Pons (tissue), 1 donor: ENCODE results near the gene PROSER2.
A peak's percentile ranks its signal among the peaks of the same experiment; 100 is the strongest.

Experiments used
- DNase-seq: peaks from one replicate; pipeline ENCODE4 v3.0.0-alpha.2; 2016; ENCODE audit warnings: low spot score

PROSER2 gene

DNA sequence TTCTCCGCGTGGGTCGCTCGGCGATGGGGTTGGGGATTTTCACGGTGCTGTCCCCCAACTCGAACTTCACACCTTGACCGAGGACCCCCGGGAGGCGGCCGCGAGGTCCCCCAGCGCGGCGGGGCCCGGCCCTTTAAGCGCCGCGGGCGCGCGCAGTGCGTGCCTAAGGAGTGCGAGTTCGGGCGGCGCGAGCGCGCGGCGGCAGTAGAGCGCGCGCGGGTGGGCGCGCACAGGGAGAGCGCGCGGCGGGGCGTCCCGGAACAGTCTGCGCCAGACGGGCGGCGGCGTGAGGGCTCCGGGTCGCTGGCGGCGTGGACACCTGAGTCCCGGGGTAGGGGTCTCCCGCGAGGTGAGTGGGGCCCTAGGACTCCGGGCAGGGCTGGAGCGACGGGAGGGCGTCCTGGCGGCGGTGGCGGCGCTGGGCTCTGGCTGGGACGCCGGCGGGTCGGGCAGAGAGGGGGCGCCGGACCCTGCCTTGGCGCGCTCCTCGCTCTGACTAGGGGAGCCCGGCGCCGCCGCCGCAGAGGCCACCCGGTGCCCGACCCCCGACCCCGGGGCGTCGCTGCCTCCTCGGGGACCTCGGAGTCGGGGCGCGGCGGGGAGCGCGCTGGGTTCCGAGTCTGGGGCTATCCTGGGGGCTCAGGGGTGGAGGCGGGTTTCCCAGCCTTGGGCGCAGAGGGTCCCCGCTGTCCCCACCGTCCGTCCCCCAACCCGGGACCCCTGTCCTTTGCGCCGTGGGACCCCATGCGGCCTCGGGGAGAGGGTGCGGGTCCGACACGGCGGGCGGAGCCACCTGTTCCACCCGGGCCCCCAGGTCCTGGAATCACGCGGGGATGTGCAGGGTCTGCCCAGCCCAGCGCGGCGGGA, at the start of gene PROSER2:
TSS of gene PROSER2 (plus strand) at position 235 of the 867 bp plus-strand sequence. CDS start 28,722 bp downstream, outside the sequence.
- no peak for DNase-seq

DNA sequence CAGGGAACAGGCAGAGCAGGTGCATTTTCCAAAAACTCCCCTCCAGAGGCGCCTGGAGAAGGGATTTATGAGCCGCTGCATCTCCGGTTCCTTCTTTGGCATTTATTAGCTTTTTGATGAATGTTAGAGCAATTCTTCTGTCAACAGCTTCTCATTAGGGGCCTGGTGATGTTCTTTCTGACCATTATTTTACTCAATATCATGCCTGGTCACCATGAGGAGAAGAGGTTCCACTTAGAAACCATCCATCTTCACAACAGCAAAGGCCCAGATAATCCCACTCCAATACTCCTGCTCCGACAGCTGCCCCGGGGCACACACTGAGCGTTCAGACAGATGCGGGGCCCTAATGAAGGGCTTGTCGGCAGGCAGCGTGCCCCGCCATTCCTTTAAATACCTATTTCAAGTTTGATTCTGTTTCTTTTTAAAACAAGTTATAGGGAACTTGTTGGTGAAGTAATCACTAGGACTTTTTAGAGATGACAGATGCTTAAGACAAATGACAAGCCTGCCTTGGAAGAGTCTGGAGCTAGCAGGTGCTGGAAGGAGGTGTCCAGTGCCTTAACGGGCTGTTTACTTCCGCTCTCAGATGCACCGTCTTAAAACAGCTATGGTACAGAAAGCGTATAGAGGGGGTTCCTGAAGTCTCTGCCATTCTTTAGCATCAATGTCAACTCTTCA, 49.3 kb upstream of the PROSER2 start:
- no peak for DNase-seq

- no peak for DNase-seq
These were observed 47.7 kb upstream of the PROSER2 start for GRCh38 chr10:11775412-11775811.

- no peak for DNase-seq
These were observed 47.1 kb upstream of the PROSER2 start for GRCh38 chr10:11776080-11776479.

GRCh38 chr10:11781114-11781513, 42.0 kb upstream of the PROSER2 start:
- no peak for DNase-seq

GRCh38 chr10:11782793-11783557, 40.2 kb upstream of the PROSER2 start:
- peak; percentile 66 for DNase-seq

DNA sequence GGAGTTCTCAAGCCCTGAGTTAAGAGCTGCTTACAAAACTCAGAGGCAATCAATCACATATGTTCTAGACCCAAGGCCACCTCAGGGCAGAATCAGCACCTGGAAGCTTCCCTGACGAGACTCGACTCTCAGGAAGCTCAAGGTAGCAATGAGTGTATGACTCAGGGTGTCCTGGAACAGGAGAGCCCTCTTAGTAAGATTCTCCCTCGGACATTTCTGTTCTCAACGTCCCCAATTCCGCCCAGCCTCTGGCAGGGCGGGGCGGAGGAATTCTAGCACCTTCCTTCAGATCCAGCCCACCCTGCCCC, 39.6 kb upstream of the PROSER2 start:
- DNase-seq: no peak

DNA sequence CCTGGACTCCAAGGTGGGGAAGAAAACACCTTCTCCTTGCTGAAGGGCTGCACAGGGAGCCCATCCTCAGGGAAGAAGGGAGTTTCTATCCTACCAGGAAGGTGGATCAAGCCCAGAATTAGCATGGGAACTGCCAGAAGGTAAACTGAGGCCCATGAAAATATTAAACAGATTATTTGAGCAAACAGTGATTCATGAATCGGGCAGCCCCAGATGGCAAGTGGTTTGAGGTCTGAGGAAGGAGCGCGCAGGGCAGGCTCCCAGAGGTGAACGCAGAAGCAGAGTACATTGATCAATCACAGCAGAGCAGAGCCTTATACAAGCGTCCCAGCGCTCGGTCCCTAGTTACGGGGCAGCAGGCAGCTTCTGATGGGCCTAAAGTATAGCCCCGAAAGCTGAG, 35.8 kb upstream of the PROSER2 start:
- DNase-seq: no peak

- no peak for DNase-seq
These were observed 35.3 kb upstream of the PROSER2 start for GRCh38 chr10:11787846-11788245.

- DNase-seq: no peak
These were observed 33.9 kb upstream of the PROSER2 start for GRCh38 chr10:11789306-11789705.

- DNase-seq: no peak
These were observed 33.2 kb upstream of the PROSER2 start for GRCh38 chr10:11789956-11790355.

- DNase-seq: no peak
These were observed 29.2 kb upstream of the PROSER2 start for GRCh38 chr10:11793762-11794479.

DNA sequence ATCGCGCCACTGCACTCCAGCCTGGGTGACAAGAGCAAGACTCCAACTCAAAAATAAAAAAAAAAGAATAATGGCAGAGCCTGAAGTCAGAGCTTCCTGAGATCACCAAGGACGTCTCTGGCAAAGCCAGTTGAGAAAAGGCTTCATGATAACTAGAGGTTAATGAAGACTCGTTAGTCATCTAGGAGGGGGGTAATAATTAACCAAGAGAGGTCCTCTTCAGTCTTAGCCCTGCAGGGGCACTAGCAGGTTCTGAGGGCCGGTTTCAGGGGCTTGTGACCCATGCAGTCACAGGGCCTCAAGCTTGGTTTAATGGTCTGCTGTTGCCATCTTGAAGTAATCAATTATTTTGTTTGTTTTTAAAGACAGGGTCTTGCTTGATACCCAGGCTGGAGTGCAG, 28.6 kb upstream of the PROSER2 start:
- no peak for DNase-seq

- DNase-seq: no peak
These were observed 27.8 kb upstream of the PROSER2 start for GRCh38 chr10:11795101-11795920.

DNA sequence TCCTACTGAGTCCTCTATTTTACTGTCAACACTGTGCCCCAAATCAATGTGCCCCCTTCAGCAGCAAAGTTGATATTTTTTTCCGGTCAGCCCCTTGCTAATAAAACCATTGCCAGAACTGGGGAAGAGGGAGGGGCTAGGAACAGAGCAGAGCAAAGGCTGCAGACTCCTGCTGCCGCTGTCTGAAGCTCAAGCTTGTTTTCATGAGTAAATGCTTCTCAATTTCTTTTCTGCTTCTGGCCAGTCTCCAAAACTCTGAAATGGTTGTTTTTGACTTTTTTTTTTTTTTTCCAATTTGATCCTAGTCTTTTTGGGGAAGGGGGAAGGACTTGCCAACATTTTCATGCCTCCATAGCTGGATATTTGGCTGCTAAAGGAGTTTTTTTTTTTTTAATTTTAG, 26.7 kb upstream of the PROSER2 start:
- no peak for DNase-seq

DNA sequence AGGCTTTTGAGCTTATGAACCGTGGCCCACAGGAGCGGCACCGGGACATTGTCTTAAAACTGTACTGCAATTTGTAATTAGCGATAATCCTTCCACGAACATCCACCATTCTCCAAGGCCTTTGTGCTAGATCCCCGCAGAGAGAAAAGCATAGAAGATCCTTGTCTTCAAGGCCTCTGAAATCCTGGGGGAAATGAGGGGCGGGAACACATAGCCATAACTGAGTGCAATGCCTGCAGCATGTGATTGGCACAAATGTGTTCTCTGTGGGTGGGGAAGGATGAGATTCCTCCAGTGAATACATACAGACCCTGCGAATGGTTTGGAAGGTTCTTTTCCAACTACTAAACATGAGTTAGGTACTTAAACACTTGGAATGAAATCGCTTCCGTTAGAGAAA, 25.9 kb upstream of the PROSER2 start:
- DNase-seq: no peak

DNA sequence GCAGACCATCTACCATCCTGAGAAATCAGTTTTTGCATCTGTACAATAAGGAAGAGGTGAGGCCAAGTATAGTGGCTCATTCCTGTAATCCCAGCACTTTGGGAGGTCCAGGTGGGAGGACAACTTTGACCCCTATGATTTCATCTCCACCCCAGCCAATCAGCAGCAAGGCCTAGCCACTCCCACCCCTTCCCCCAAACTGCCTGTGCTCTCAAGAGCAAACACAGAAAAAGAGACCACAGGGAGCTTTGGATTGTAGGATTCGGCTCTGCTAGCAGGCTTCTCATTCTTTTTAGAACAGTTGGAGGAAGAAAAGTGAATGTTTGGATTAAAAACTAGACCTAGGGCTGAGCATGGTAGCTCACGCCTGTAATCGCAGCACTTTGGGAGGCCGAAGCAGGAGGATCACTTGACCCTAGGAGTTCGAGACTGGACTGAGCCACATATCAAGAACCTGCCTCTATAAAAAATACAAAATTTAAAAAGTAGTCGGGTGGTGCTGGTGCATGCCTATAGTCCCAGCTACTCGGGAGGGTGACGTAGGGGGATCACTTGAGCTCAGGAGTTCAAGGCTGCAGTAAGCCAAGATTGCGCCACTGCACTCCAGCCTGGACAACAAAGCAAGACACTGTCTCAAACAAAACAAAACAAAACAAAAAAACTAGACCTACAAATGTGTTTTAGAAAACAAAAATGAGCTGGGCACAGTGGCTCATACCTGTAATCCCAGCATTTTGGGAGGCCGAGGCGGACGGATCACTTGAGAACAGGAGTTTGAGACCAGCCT, 25.1 kb upstream of the PROSER2 start:
- DNase-seq: no peak

- no peak for DNase-seq
These were observed 24.1 kb upstream of the PROSER2 start for GRCh38 chr10:11798845-11799735.

DNA sequence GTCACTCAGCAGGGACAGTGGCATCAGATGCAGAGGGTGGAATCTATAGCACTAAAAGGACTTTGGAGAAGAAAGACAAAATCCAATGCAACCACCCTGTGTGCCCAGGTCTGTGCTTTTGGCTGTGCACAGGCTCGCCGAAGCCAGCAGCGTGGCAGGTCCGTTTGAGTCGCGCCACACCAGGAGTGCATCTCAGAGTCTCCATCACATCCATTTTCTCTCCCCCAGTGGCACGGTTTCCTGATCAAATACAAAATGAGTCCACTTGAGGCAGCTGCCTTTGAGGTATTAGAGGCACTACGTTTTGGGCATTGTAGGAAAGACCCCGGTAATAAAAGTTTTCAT, 23.4 kb upstream of the PROSER2 start:
- no peak for DNase-seq

GRCh38 chr10:11804336-11804735, 18.8 kb upstream of the PROSER2 start:
- no peak for DNase-seq
